Endothelial cell of umbilical vein (primary cell): ENCODE data around the gene SULF2. TPM values are rescaled to one million over a fixed set of nuclear protein-coding genes. Genes with fewer than 3 reads are reported as not detected.

Experiments
- BruUV-seq: library from RNA; stranded (reverse); fragments of 400-500 nt; replicated peaks from 2 replicates; lab custom pipeline; 2021; lab: Mats Ljungman, UMichigan
- CTCF ChIA-PET: fragments of 300-600, 350-600 bp; sonication (Branson Sonifier 250); formaldehyde crosslinking; loops from one replicate; lab custom pipeline; 2021; ENCODE audit warnings: antibody characterized with exemption, inconsistent platforms; lab: Charles Lee
- POLR2A ChIA-PET: fragments of 300-600, 350-600 bp; sonication (Branson Sonifier 250); formaldehyde crosslinking; loops from one replicate; lab custom pipeline; 2021; ENCODE audit warnings: antibody characterized with exemption, inconsistent platforms; lab: Charles Lee
- DNase-seq: peaks from one replicate; pipeline ENCODE4 v3.0.0-alpha.2; 2011; ENCODE audit warnings: low read depth, low spot score
- FAIRE-seq: peaks from 2 replicates; lab custom pipeline; 2011; peaks lifted over from hg19 to GRCh38; lab: Jason Lieb, UNC
- H2AFZ ChIP-seq: 2 replicates; pipeline ENCODE4 v1.6.0; 2012; ENCODE audit warnings: low read depth, low read length, control low read depth, inconsistent platforms
- H3K27ac ChIP-seq: 2 replicates; pipeline ENCODE4 v1.5.1; 2011; ENCODE audit warnings: low read depth, mild to moderate bottlenecking, control low read depth, low read length, moderate library complexity; ENCODE audit not compliant: insufficient read depth
- H3K27me3 ChIP-seq, 2 experiments: 2 replicates each; pipeline versions ENCODE4 v1.6.0 to v1.6.1; 2011; ENCODE audit warnings: low read length in 2 of 2, mixed read lengths in 1 of 2; ENCODE audit not compliant: control insufficient read depth in 2 of 2, insufficient read depth in 2 of 2
- H3K36me3 ChIP-seq, 2 experiments: 2 replicates in 1 of 2; 3 replicates in 1 of 2; pipeline ENCODE4 v1.5.1; 2011; ENCODE audit warnings: low read length in 2 of 2, mild to moderate bottlenecking in 1 of 2, moderate library complexity in 1 of 2; ENCODE audit not compliant: control insufficient read depth in 2 of 2, insufficient read depth in 2 of 2; ENCODE audit errors: extremely low read depth in 1 of 2
- H3K4me1 ChIP-seq: 3 replicates; pipeline ENCODE4 v1.5.1; 2011; ENCODE audit warnings: mild to moderate bottlenecking, low read length; ENCODE audit not compliant: control insufficient read depth, insufficient read depth; ENCODE audit errors: extremely low read depth
- H3K4me2 ChIP-seq: 2 replicates; pipeline ENCODE4 v1.6.1; 2011; ENCODE audit warnings: low read length, control low read depth, mixed read lengths; ENCODE audit not compliant: insufficient read depth
- H3K4me3 ChIP-seq, 3 experiments: fragments of 200-600 bp in 1 of 3; sonication (generic), shearing (Covaris generic) in 1 of 3; replicated peaks in 1 of 3; 2 replicates each; pipeline ENCODE4 v1.5.1; 2011 to 2016; ENCODE audit warnings: control low read depth in 3 of 3, low read length in 3 of 3, mild to moderate bottlenecking in 2 of 3, inconsistent platforms in 1 of 3, low read depth in 1 of 3, moderate library complexity in 1 of 3; ENCODE audit not compliant: insufficient read depth in 1 of 3
- H3K79me2 ChIP-seq: 2 replicates; pipeline ENCODE4 v1.6.0; 2012; ENCODE audit warnings: low read length, inconsistent platforms; ENCODE audit not compliant: control insufficient read depth, insufficient read depth
- H3K9ac ChIP-seq: replicated peaks from 2 replicates; pipeline ENCODE3; 2011; ENCODE audit warnings: low read length, control low read depth; ENCODE audit not compliant: insufficient read depth; ENCODE audit errors: extremely low read depth
- H3K9me1 ChIP-seq: replicated peaks from 3 replicates; pipeline ENCODE4 v1.6.0; 2011; ENCODE audit warnings: mild to moderate bottlenecking, low read length; ENCODE audit not compliant: control insufficient read depth, insufficient read depth; ENCODE audit errors: extremely low read depth
- H3K9me3 ChIP-seq: replicated peaks from 2 replicates; pipeline ENCODE4 v1.5.1; 2012; ENCODE audit warnings: low read length, inconsistent platforms; ENCODE audit not compliant: control insufficient read depth, insufficient read depth
- H4K20me1 ChIP-seq: replicated peaks from 2 replicates; pipeline ENCODE3; 2011; ENCODE audit warnings: mild to moderate bottlenecking, low read length; ENCODE audit not compliant: control insufficient read depth, insufficient read depth; ENCODE audit errors: extremely low read depth
- EZH2 ChIP-seq: IDR thresholded peaks from 2 replicates; pipeline ENCODE4 v1.6.1; 2012; ENCODE audit warnings: borderline replicate concordance, low read depth, mild to moderate bottlenecking, moderate library complexity, low read length, inconsistent platforms; ENCODE audit not compliant: severe bottlenecking
- FOS ChIP-seq: IDR thresholded peaks from 2 replicates; pipeline ENCODE4 v1.6.1; 2011; ENCODE audit warnings: mild to moderate bottlenecking, low read length, moderate library complexity, borderline replicate concordance; ENCODE audit not compliant: insufficient read depth
- GATA2 ChIP-seq: IDR thresholded peaks from 2 replicates; pipeline ENCODE4 v1.7.0; 2011; ENCODE audit warnings: low read depth, mild to moderate bottlenecking, moderate library complexity, mixed read lengths, low read length; ENCODE audit not compliant: insufficient read length, insufficient read depth
- JUN ChIP-seq: IDR thresholded peaks from 2 replicates; pipeline ENCODE4 v1.6.1; 2011; ENCODE audit warnings: borderline replicate concordance, low read depth; ENCODE audit not compliant: insufficient read length, insufficient read depth
- MYC ChIP-seq: IDR thresholded peaks from one replicate; pipeline ENCODE4 v1.6.1; 2011; ENCODE audit warnings: mild to moderate bottlenecking, low read depth, low read length
- POLR2A ChIP-seq: IDR thresholded peaks from 2 replicates; pipeline ENCODE4 v1.6.1; 2012; ENCODE audit warnings: low read depth, mild to moderate bottlenecking, control low read depth, low read length
- POLR2AphosphoS5 ChIP-seq: IDR thresholded peaks from 2 replicates; pipeline ENCODE4 v1.6.1; 2012; ENCODE audit warnings: low read depth, mild to moderate bottlenecking, control low read depth, low read length, moderate library complexity; ENCODE audit not compliant: insufficient read depth
- dilution Hi-C: fragments of 300-500 bp; cut with MboI; formaldehyde crosslinking; loops from one replicate; pipeline ENCODE4 v1.15.0; 2019; ENCODE audit warnings: low sequenced_read_pairs; ENCODE audit not compliant: extremely low pct_ligation_motif_present
- intact Hi-C: fragments of 100-400 bp; cut with micrococcal nuclease; formaldehyde crosslinking; loops from one replicate; pipeline ENCODE4 v1.10.0; 2022
- polyA plus RNA-seq, 4 experiments: library from polyadenylated mRNA; depleted of rRNA in 3 of 4; stranded (reverse) in 3 of 4; unstranded in 1 of 4; fragments of >200 nt; gene quantifications; 2 replicates each; pipeline versions ENCODE4 v1.2.1 to v1.2.3, GENCODE V29; 2011 to 2012; ENCODE audit warnings: missing spikeins in 1 of 4
- total RNA-seq: library from RNA; stranded (reverse); gene quantifications from 2 replicates; pipeline ENCODE4 v1.2.3, GENCODE V29; 2021
- TF ChIP-seq, protein P1 (sequence below), 2 donors: IDR thresholded peaks; 1 replicate in 1 of 2; 2 replicates in 1 of 2; pipeline ENCODE4 v1.5.1; 2011; ENCODE audit warnings: low read length in 2 of 2, mild to moderate bottlenecking in 2 of 2, moderate library complexity in 2 of 2, control low read depth in 1 of 2, inconsistent platforms in 1 of 2, low read depth in 1 of 2; ENCODE audit not compliant: insufficient read depth in 1 of 2; ENCODE audit errors: extremely low read depth in 1 of 2
- TF ChIP-seq, protein P2 (sequence below): IDR thresholded peaks from 2 replicates; pipeline ENCODE4 v1.6.1; 2011; ENCODE audit not compliant: insufficient read depth, insufficient read length

SULF2 gene
- total and polyA plus RNA-seq, 2 donors (not counting 3 experiments of a cell fraction or from before 2014, with no cell fraction given) = 58.5 to 160 TPM

DNA sequence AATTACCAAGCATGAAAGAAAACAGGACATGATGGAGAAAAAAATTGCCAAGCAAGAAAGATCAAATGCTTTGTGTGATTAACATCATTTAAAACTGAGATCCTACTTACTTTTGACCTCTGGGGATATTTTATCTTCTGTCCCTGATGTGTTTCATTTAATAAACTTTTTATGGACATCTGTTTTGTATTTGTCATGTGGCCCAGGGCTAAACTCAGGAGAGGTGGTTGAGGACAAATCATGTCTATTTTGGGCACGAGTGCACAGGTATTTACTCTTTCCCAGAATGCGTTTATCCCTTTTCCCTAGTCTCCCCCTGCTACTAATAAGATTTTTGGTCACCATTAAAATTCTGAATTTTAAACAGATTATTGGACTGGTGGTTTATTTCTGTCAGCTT lies 155.4 kb downstream of the SULF2 start:
- Histone ChIP-seq H3K4me1 (no peaks in the 10 kb centered on the region), H3K9ac (no peak overlapping the region), H3K4me3 (no peak overlapping the region), H4K20me1 (no peaks in the 10 kb centered on the region), H3K79me2 (no peaks in the 10 kb centered on the region), H2AFZ (no peak overlapping the region), H3K4me2 (no peak overlapping the region), H3K27me3 (no peaks in the 10 kb centered on the region), H3K9me1 (no peaks in the 10 kb centered on the region), H3K9me3 (no peaks in the 10 kb centered on the region), H3K36me3 (peaks cover 1 to 12% of the 10 kb centered on the region in 2 experiments), H3K27ac (no peak overlapping the region)
- ChIA-PET CTCF (no interaction called here), POLR2A (no interaction called here)
- DNase-seq (no peak), FAIRE-seq (no peak)
- intact Hi-C loops (no loop called here), dilution Hi-C loops (no loop called here)
- BruUV-seq = no TSS peak
- TF ChIP-seq JUN (no peak), POLR2AphosphoS5 (no peak), EZH2 (no peak), MYC (no peak), FOS (no peak), POLR2A (no peak), GATA2 (no peak)
- TF ChIP-seq, protein P1, sequence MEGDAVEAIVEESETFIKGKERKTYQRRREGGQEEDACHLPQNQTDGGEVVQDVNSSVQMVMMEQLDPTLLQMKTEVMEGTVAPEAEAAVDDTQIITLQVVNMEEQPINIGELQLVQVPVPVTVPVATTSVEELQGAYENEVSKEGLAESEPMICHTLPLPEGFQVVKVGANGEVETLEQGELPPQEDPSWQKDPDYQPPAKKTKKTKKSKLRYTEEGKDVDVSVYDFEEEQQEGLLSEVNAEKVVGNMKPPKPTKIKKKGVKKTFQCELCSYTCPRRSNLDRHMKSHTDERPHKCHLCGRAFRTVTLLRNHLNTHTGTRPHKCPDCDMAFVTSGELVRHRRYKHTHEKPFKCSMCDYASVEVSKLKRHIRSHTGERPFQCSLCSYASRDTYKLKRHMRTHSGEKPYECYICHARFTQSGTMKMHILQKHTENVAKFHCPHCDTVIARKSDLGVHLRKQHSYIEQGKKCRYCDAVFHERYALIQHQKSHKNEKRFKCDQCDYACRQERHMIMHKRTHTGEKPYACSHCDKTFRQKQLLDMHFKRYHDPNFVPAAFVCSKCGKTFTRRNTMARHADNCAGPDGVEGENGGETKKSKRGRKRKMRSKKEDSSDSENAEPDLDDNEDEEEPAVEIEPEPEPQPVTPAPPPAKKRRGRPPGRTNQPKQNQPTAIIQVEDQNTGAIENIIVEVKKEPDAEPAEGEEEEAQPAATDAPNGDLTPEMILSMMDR (IDR thresholded peaks at IDR 0.05; ENCODE audit: extremely low read depth in 1 of 2, insufficient read depth in 1 of 2, low read depth in 1 of 2, low read length in 2 of 2) = no peak
- TF ChIP-seq, protein P2, sequence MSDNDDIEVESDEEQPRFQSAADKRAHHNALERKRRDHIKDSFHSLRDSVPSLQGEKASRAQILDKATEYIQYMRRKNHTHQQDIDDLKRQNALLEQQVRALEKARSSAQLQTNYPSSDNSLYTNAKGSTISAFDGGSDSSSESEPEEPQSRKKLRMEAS = no peak
